Erythroblast (primary cell): ENCODE results near the gene FAM32A.
"Not testable (repeated sequence)": the region's sequence is repeated elsewhere in the genome, so short reads cannot be mapped to it uniquely, and the experiment has no call there.

ENCODE experiments used
- DNase-seq, 2 experiments: peaks; one replicate each; lab custom pipeline; 2025; lab: John Stamatoyannopoulos, UW
- GATA1 ChIP-seq: IDR thresholded peaks from 2 replicates; pipeline ENCODE4 v1.6.1; 2011; ENCODE audit warnings: low read depth, mild to moderate bottlenecking, control low read depth, low read length, moderate library complexity
- POLR2A ChIP-seq: IDR thresholded peaks from 2 replicates; pipeline ENCODE4 v1.6.1; 2011; ENCODE audit warnings: mild to moderate bottlenecking, low read length

Gene FAM32A

DNA sequence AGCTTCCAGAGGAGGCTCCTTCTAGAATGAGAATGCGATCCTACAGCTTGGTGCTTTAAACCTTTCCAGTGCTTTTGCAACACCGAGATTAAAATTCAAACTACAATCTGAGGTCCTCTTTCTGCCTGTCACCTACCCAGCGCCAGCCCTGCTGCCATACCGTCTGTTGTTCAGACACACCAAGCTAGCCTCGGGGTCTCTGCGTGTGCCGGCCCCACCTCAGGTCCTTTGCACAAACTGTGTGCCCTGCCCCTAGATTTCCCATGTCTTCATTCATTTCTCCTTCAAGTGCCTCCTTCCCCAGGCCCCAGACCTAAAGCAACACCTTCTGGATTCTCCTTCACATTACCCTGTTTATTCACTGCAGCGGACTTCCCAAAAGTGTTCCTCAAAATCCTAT lies 30.7 kb upstream of the FAM32A start:
- TF ChIP-seq GATA1 (no peak), POLR2A (no peak)

DNA sequence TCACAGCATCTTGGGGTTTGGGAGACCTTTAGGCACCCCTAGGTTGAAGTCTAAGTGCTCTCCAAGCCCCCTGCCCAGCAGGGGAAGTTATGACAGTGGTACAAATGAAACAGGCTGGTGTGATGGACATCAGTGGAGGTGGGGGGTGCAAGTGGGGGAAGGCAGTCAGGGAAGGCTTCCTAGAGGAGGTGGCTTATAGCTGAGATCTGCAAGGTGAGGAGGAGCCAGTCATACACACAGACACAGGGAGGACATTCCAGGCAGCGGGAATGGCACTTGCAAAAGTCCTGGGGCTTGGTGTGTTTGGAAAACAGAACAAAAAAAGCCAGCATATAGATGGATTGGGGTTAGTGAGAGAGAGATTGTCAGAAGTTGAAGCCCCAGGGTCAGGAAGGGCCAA lies 30.1 kb upstream of the FAM32A start:
- DNase-seq, result no peak
- TF ChIP-seq GATA1, result no peak
- no peak for TF ChIP-seq POLR2A

More for the DNA sequence above, 30.7 kb upstream of the FAM32A start:
- no peak for DNase-seq

DNA sequence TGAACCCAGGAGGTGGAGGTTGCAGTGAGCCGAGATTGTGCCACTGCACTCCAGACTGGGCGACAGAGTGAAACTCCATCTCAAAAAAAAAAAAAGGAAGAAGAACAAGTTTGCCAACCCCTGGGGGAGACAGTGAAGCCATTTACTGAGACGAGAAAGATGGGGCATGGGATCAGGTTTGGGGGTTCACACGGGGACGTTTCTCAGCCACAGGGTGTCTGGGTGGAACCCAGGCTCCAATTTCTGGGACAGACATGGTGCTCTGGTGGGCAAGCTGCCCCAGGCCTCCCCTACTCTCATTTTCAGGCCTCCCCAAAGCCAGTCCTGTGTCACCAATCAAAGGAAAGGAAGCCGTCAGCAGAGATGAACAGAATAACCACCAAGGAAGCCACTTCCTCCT lies 28.3 kb upstream of the FAM32A start:
- TF ChIP-seq GATA1, result no peak
- TF ChIP-seq POLR2A, result no peak
- no peak for DNase-seq

DNA sequence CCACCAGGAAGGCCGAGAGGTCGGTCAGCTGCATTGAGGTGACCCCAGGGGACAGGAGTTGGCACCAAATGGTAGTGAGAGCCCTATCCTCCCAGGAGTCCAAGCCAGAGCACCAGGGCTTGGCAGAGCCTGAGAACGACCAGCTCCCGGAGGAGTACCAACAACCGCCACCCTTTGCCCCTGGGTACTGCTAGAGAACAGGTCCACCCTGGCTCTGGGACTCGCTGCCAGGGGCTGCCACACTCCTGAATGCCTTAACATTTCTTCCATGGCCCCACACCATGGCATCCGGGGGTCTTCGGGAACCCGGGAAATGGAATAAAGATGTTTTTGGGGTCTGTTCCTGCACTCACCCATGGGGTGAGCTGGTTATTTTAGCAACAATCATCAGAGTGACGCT lies 27.6 kb upstream of the FAM32A start:
- DNase-seq, result no peak

DNA sequence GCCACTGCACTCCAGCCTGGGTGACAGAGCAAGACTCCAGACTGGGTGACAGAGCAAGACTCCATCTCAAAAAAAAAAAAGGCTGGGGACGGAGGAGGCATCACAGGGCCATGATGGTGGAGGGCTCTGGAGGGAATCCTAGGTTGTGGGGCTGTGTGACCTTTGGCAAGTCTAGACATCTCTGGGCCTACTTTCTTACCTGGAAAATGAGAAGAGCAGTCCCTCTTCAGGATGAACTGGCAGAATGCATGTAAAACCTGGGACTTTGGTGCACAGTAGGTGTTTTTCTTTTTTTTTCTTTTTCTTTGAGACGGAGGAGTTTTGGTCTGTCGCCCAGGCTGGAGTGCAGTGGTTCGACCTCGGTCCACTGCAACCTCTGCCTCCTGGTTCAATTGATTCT lies 25.6 kb upstream of the FAM32A start:
- TF ChIP-seq POLR2A (no peak), GATA1 (no peak)
- no peak for DNase-seq

More for the DNA sequence above, 27.6 kb upstream of the FAM32A start:
- TF ChIP-seq GATA1, result no peak
- TF ChIP-seq POLR2A, result no peak

DNA sequence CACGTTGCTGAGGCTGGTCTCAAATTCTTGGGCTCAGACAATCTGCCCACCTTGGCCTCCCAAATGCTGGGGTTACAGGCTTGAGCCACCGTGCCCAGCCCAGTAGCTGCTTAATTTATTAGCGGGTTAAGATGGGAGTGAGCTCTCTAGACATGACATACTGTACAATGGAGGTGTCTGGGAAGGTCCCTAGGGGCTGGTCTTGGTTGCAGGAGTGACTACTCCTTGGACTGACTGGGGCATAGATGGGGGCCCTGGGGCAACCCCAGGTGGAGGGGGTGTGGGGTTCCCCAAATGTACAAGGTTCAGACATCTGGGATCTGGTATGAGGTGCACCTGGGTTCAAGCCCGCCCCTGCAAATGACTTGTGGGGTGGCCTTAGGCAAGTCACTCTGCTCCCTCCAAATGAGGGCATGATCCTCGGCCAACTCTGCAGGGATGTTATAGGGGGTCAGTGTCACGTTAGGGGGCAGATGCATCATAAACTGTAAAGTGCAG lies 24.7 kb upstream of the FAM32A start:
- DNase-seq, result no peak
- TF ChIP-seq GATA1 (no peak), POLR2A (no peak)

DNA sequence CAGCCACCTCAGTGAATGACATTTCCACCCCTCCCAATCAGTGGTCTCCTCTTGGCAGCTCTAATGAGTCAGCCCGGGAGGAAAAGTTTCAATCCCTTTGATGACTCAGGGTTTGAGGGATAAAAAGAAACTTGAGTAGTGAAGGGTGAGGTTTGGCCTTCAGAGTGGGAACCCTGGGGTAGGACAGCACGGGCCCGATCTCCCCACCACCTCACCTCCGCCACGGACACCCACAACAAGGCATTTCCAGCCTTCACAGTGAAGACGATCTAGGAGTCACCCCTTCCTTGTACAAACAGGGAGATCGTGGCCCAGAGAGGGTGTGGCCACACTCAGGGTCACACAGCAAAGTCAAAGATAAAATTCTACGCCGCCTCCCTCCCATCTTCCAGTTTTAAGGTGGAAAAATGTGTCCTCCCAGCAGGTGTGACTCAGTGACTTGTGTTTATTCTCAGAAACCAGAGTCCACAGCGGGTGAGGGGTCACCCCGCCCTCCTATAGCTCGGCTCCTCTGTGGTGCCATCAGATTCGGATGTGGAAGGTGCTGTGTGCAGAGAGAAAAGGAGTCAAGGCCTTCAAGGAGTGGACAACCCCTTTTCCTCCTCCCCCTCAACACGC lies 24.2 kb upstream of the FAM32A start:
- TF ChIP-seq POLR2A (no peak), GATA1 (no peak)

DNA sequence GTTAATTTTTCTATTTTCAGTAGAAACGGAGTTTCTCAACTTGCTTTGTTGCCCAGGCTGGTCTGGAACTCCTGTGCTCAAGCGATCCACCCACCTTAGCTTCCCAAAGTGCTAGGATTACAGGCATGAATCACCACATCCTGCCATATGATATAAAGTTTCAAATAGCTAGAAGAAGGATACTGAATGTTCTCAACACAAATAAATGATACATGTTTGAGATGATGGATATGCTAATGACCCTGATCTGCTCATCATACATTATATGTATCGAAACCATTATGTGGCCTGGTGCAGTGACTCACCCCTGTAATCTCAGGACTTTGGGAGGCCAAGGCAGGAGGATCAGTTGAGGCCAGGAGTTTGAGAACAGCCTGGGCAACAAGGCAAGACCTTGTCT lies 23.4 kb upstream of the FAM32A start:
- DNase-seq, result no peak
- TF ChIP-seq POLR2A, result no peak
- no peak for TF ChIP-seq GATA1

More for the DNA sequence above, 24.2 kb upstream of the FAM32A start:
- no peak for DNase-seq

DNA sequence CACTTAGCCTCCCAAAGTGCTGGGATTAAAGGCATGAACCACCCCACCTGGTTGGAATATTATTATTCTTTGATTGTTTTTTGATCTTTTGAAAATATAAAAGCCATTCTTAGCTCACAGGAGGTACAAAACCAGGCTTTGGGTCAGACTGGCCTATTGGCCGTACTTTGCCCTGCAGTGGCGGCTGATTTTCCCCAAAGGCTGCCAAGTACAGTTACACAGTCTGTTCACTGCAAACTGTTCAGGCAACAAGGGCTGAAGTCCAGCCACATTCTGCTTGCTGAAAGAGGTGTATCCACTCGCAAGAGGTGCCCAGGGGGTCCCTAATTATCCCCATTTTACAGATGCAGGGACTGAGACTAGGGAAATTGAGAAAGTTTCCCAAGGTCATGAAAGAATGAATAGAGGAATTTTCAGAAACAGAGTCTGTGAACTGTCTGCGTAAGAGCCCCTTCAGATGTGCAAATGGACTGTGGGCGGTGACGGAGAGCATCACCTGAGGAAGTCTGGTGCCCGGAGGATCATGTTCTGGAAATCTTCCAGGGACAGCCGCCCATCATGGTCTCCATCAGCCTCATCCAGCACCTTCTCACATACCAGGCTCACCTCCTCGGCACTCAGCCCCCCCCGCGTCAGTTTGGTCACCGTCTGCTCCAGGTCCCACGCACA lies 20.9 kb upstream of the FAM32A start:
- TF ChIP-seq GATA1, result no peak
- TF ChIP-seq POLR2A, result no peak
- DNase-seq, result no peak

DNA sequence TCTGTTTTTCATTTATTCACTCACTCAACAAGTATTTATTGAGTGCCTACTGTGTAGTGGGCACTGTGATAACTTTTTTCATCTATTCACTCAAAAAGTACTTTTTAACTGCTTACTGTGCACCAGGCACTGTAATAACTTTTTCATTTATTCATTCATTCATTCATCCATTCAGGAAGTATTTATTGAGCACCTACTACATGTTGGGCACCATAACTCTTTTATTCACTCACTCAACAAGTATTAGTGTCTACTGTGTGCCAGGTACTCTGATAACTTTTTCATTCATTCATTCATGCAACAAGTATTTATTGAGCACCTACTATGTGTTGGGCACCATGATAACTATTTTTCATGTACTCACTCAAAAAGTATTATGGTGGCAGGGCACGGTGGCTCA lies 18.8 kb upstream of the FAM32A start:
- no peak for TF ChIP-seq POLR2A
- no peak for TF ChIP-seq GATA1
- DNase-seq, result no peak

DNA sequence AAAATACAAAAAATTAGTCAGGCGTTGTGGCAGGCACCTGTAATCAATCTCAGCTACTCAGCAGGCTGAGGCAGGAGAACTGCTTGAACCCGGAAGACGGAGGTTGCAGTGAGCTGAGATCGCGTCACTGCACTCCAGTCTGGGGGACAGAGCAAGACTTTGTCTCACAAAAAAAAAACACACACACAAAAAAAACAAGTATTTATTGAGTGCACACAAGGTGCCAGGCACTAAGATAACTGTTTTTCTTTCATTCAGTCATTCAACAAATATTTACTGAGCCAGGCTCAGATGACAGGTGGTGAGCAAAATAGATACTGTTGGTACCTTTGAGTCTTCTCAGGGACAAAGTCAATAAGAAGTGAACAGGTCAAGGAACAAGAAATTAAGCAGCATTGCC lies 18.2 kb upstream of the FAM32A start:
- no peak for TF ChIP-seq GATA1
- no peak for TF ChIP-seq POLR2A

DNA sequence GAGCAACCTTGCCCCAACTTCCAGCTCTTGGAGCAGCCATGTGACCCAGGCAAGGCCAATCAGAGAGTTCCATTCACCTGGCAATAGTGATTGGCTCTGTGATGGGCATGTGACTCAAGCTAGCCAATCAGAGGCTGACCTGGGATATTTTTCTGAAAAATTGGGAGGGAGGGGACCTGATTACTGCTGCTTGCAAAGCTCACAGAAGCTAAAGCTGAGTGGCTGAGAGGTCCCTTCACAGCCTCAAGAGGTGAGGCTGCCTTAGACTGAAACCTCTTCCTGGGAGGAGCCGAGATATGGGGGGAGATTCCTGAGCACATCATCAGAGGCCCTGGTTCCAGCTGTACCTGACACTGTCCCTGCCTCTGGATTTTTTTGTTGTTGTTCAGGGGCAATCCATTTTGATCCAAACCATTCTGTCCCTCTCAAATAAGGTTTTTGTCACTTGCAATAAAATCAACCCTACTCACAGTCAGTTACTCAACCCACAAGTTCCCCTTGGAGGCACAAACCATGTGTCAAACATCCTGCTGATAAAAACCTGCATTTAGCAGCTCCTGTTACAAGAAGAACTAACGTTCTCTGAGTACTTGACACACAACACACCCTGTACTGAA lies 16.6 kb upstream of the FAM32A start:
- TF ChIP-seq POLR2A (no peak), GATA1 (no peak)
- DNase-seq, result peak; percentile 11 to 15

More for the DNA sequence above, 18.2 kb upstream of the FAM32A start:
- no peak for DNase-seq

DNA sequence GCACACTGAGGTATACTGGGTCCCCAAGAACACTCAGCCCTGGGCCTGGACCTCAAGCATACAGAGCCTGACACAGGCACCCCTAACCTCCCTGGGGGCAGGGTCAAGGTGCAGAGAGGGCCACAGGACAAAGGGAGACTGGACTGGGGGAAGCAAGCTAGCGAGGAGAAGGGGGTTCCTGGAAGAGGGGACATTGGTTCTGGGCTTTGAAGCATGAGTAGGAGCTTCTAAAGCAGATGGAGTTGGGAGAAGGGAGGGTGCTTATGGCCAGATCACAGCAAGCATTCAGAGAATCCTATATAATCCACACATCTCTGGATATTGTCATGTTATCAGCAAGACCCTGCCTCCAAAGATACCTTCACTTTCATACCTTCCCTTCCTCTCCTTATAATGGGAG lies 15.1 kb upstream of the FAM32A start:
- DNase-seq, result no peak

DNA sequence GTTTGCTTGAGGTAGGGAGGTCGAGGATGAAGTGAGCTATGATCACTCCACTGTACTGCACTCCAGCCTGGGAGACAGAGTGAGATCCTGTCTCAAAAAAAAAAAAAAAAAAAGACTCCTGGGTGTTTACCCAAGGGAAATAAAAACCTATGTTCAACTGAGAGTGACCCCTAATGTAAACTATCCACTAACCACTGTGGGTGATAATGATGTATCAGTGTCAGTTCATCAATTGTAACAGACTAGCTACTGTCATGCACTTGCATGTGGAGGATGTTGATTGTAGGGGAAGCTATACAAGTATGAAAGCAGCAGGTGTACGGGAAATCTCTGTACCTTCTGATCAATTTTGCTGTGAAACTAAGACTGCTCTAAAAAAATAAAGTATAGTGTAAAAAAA lies 9.3 kb upstream of the FAM32A start:
- TF ChIP-seq POLR2A, result no peak
- no peak for TF ChIP-seq GATA1
- no peak for DNase-seq

More for the DNA sequence above, 15.1 kb upstream of the FAM32A start:
- TF ChIP-seq POLR2A (no peak), GATA1 (no peak)

DNA sequence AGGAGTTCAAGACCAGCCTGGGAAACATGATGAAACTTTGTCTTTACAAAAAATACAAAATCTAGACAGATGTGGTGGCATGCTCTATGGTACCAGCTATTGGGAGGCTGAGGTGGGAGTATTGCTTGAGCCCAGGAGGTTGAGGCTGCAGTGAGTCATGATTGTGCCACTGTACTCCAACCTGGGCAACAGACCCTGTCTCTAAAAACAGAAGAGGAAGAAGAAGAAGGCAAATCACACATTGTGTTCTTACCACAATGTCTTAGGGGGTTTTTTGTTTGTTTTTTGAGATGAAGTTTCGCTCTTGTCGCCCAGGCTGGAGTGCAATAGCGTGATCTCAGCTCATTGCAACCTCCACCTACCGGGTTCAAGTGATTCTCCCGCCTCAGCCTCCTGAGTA lies 6.3 kb upstream of the FAM32A start:
- DNase-seq, result not testable (repeated sequence)
